ENCODE data around the gene DPH3. TPM values are rescaled to one million over a fixed set of nuclear protein-coding genes. Genes with fewer than 3 reads are reported as not detected.

Gene DPH3
- total RNA-seq, 4 donors from 2014 or later: 18.2 to 24.2 (median 19.3) TPM

- no peak overlapping the region for H3K27ac ChIP-seq
- no peaks in the 10 kb centered on the region for H3K9me3 ChIP-seq
- DNase-seq: no peak
- H3K36me3 ChIP-seq: no peaks in the 10 kb centered on the region
- TF ChIP-seq CTCF (IDR thresholded peaks at IDR 0.05) (no peak), POLR2A (IDR thresholded peaks at IDR 0.05) (no peak)
- H3K27me3 ChIP-seq: no peaks in the 10 kb centered on the region
- H3K4me3 ChIP-seq: no peak overlapping the region
- H3K4me1 ChIP-seq: no peaks in the 10 kb centered on the region
- intact Hi-C loops (cut with DNase I; ENCODE audit: low total_unique reads): no loop called here
These were observed 30.9 kb downstream of the DPH3 start for GRCh38 chr3:16233806-16234205.

DNA sequence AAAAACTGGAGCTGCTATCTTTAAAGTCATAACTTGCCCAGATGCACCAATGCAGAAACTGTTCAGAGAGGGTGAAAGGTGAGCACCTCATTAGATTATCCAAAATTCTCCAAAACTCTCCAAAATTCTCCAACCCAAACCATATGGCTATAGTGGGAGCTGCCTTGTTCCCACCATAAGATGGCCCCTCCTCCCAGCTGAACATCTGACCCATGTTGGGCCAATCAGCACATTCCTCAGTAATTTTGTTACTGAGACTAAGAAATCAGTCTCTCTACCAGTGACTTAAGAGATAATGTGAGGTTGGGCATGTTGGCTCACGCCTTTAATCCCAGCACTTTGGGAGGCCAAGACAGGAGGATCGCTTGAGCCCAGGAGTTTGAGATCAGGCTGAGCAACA is 32.8 kb downstream of the DPH3 start:
- Histone ChIP-seq H3K27me3 (no peaks in the 10 kb centered on the region), H3K27ac (no peak overlapping the region), H3K4me3 (no peak overlapping the region), H3K36me3 (no peaks in the 10 kb centered on the region), H3K4me1 (no peaks in the 10 kb centered on the region), H3K9me3 (no peaks in the 10 kb centered on the region)
- DNase-seq: no peak
- no peak for TF ChIP-seq CTCF (IDR thresholded peaks at IDR 0.05)
- TF ChIP-seq POLR2A (IDR thresholded peaks at IDR 0.05): no peak
- intact Hi-C loops (cut with DNase I; ENCODE audit: low total_unique reads): no loop called here

DNA sequence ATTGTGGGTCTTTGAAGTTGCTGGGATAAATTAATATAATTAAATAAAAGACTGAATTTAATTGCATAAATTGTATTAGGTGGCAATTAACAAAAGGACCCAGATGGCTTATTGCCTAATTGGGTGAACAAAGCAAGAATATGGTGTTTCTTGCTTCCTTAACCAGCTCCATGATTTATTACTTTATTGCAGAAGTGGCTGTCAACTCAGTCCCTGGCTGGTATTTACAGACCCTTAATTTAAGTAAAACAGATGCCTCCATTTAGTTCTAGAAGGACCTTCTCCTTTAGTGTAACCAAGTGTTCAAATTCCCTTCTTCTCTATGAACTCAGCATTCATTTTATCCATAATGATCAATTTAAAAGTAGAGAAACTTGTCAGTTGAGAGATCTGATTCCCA is 35.1 kb downstream of the DPH3 start:
- H3K9me3 ChIP-seq: no peaks in the 10 kb centered on the region
- H3K27me3 ChIP-seq: no peaks in the 10 kb centered on the region
- H3K27ac ChIP-seq: no peak overlapping the region
- TF ChIP-seq CTCF (IDR thresholded peaks at IDR 0.05) (no peak), POLR2A (IDR thresholded peaks at IDR 0.05) (no peak)
- H3K4me1 ChIP-seq: no peaks in the 10 kb centered on the region
- DNase-seq: no peak
- H3K36me3 ChIP-seq: no peaks in the 10 kb centered on the region
- intact Hi-C loops (cut with DNase I; ENCODE audit: low total_unique reads): no loop called here
- no peak overlapping the region for H3K4me3 ChIP-seq

GRCh38 chr3:16227566-16227965 is 37.2 kb downstream of the DPH3 start:
- Histone ChIP-seq H3K27me3 (no peaks in the 10 kb centered on the region), H3K27ac (no peak overlapping the region), H3K36me3 (no peaks in the 10 kb centered on the region), H3K9me3 (no peaks in the 10 kb centered on the region), H3K4me3 (no peak overlapping the region), H3K4me1 (no peaks in the 10 kb centered on the region)
- intact Hi-C loops (cut with DNase I; ENCODE audit: low total_unique reads): no loop called here
- no peak for DNase-seq
- TF ChIP-seq POLR2A (IDR thresholded peaks at IDR 0.05): no peak

DNA sequence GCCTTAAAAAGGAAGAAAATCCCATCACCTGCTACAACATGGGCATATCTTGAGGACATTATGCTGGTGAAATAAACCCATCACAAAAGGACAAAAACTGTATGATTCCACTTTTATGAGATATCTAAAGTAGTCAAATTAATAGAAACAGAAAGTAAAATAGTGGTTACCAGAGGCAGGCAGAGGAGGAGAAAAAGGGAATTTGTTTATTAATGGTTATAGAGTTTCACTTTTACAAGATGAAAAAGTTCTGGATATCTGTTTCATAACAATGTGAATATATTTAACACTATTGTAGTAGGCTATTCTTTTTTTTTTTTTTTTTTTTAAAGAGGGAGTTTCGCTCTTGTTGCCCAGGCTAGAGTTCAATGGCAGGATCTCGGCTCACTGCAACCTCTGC is 40.4 kb downstream of the DPH3 start:
- Histone ChIP-seq H3K27ac (no peak overlapping the region), H3K4me3 (no peak overlapping the region), H3K27me3 (no peaks in the 10 kb centered on the region), H3K9me3 (no peaks in the 10 kb centered on the region), H3K4me1 (no peaks in the 10 kb centered on the region), H3K36me3 (no peaks in the 10 kb centered on the region)
- TF ChIP-seq POLR2A (IDR thresholded peaks at IDR 0.05) (no peak), CTCF (IDR thresholded peaks at IDR 0.05) (no peak)
- intact Hi-C loops (cut with DNase I; ENCODE audit: low total_unique reads): no loop called here
- DNase-seq: no peak

GRCh38 chr3:16222547-16222946 is 42.2 kb downstream of the DPH3 start:
- no peaks in the 10 kb centered on the region for H3K27me3 ChIP-seq
- H3K9me3 ChIP-seq: no peaks in the 10 kb centered on the region
- DNase-seq: no peak
- intact Hi-C loops (cut with DNase I; ENCODE audit: low total_unique reads): no loop called here
- no peaks in the 10 kb centered on the region for H3K36me3 ChIP-seq
- TF ChIP-seq POLR2A (IDR thresholded peaks at IDR 0.05): no peak
- no peak for TF ChIP-seq CTCF (IDR thresholded peaks at IDR 0.05)
- H3K4me3 ChIP-seq: no peak overlapping the region
- H3K27ac ChIP-seq: no peak overlapping the region
- H3K4me1 ChIP-seq: no peaks in the 10 kb centered on the region
